Endothelial cell of umbilical vein (primary cell): ENCODE data around the gene HIGD1A. TPM values are rescaled to one million over a fixed set of nuclear protein-coding genes. Genes with fewer than 3 reads are reported as not detected.

Source experiments
- BruUV-seq: library from RNA; stranded (reverse); fragments of 400-500 nt; replicated peaks from 2 replicates; lab custom pipeline; 2021; lab: Mats Ljungman, UMichigan
- CTCF ChIA-PET: fragments of 300-600, 350-600 bp; sonication (Branson Sonifier 250); formaldehyde crosslinking; loops from one replicate; lab custom pipeline; 2021; ENCODE audit warnings: antibody characterized with exemption, inconsistent platforms; lab: Charles Lee
- POLR2A ChIA-PET: fragments of 300-600, 350-600 bp; sonication (Branson Sonifier 250); formaldehyde crosslinking; loops from one replicate; lab custom pipeline; 2021; ENCODE audit warnings: antibody characterized with exemption, inconsistent platforms; lab: Charles Lee
- DNase-seq: peaks from one replicate; pipeline ENCODE4 v3.0.0-alpha.2; 2011; ENCODE audit warnings: low read depth, low spot score
- FAIRE-seq: peaks from 2 replicates; lab custom pipeline; 2011; peaks lifted over from hg19 to GRCh38; lab: Jason Lieb, UNC
- H2AFZ ChIP-seq: 2 replicates; pipeline ENCODE4 v1.6.0; 2012; ENCODE audit warnings: low read depth, low read length, control low read depth, inconsistent platforms
- H3K27ac ChIP-seq: 2 replicates; pipeline ENCODE4 v1.5.1; 2011; ENCODE audit warnings: low read depth, mild to moderate bottlenecking, control low read depth, low read length, moderate library complexity; ENCODE audit not compliant: insufficient read depth
- H3K27me3 ChIP-seq, 2 experiments: 2 replicates each; pipeline versions ENCODE4 v1.6.0 to v1.6.1; 2011; ENCODE audit warnings: low read length in 2 of 2, mixed read lengths in 1 of 2; ENCODE audit not compliant: control insufficient read depth in 2 of 2, insufficient read depth in 2 of 2
- H3K36me3 ChIP-seq, 2 experiments: 2 replicates in 1 of 2; 3 replicates in 1 of 2; pipeline ENCODE4 v1.5.1; 2011; ENCODE audit warnings: low read length in 2 of 2, mild to moderate bottlenecking in 1 of 2, moderate library complexity in 1 of 2; ENCODE audit not compliant: control insufficient read depth in 2 of 2, insufficient read depth in 2 of 2; ENCODE audit errors: extremely low read depth in 1 of 2
- H3K4me1 ChIP-seq: 3 replicates; pipeline ENCODE4 v1.5.1; 2011; ENCODE audit warnings: mild to moderate bottlenecking, low read length; ENCODE audit not compliant: control insufficient read depth, insufficient read depth; ENCODE audit errors: extremely low read depth
- H3K4me2 ChIP-seq: 2 replicates; pipeline ENCODE4 v1.6.1; 2011; ENCODE audit warnings: low read length, control low read depth, mixed read lengths; ENCODE audit not compliant: insufficient read depth
- H3K4me3 ChIP-seq, 3 experiments: fragments of 200-600 bp in 1 of 3; sonication (generic), shearing (Covaris generic) in 1 of 3; replicated peaks in 1 of 3; 2 replicates each; pipeline ENCODE4 v1.5.1; 2011 to 2016; ENCODE audit warnings: control low read depth in 3 of 3, low read length in 3 of 3, mild to moderate bottlenecking in 2 of 3, inconsistent platforms in 1 of 3, low read depth in 1 of 3, moderate library complexity in 1 of 3; ENCODE audit not compliant: insufficient read depth in 1 of 3
- H3K79me2 ChIP-seq: 2 replicates; pipeline ENCODE4 v1.6.0; 2012; ENCODE audit warnings: low read length, inconsistent platforms; ENCODE audit not compliant: control insufficient read depth, insufficient read depth
- H3K9ac ChIP-seq: replicated peaks from 2 replicates; pipeline ENCODE3; 2011; ENCODE audit warnings: low read length, control low read depth; ENCODE audit not compliant: insufficient read depth; ENCODE audit errors: extremely low read depth
- H3K9me1 ChIP-seq: replicated peaks from 3 replicates; pipeline ENCODE4 v1.6.0; 2011; ENCODE audit warnings: mild to moderate bottlenecking, low read length; ENCODE audit not compliant: control insufficient read depth, insufficient read depth; ENCODE audit errors: extremely low read depth
- H3K9me3 ChIP-seq: replicated peaks from 2 replicates; pipeline ENCODE4 v1.5.1; 2012; ENCODE audit warnings: low read length, inconsistent platforms; ENCODE audit not compliant: control insufficient read depth, insufficient read depth
- H4K20me1 ChIP-seq: replicated peaks from 2 replicates; pipeline ENCODE3; 2011; ENCODE audit warnings: mild to moderate bottlenecking, low read length; ENCODE audit not compliant: control insufficient read depth, insufficient read depth; ENCODE audit errors: extremely low read depth
- CTCF ChIP-seq, 2 donors: IDR thresholded peaks; 1 replicate in 1 of 2; 2 replicates in 1 of 2; pipeline ENCODE4 v1.5.1; 2011; ENCODE audit warnings: low read length in 2 of 2, mild to moderate bottlenecking in 2 of 2, moderate library complexity in 2 of 2, control low read depth in 1 of 2, inconsistent platforms in 1 of 2, low read depth in 1 of 2; ENCODE audit not compliant: insufficient read depth in 1 of 2; ENCODE audit errors: extremely low read depth in 1 of 2
- EZH2 ChIP-seq: IDR thresholded peaks from 2 replicates; pipeline ENCODE4 v1.6.1; 2012; ENCODE audit warnings: borderline replicate concordance, low read depth, mild to moderate bottlenecking, moderate library complexity, low read length, inconsistent platforms; ENCODE audit not compliant: severe bottlenecking
- FOS ChIP-seq: IDR thresholded peaks from 2 replicates; pipeline ENCODE4 v1.6.1; 2011; ENCODE audit warnings: mild to moderate bottlenecking, low read length, moderate library complexity, borderline replicate concordance; ENCODE audit not compliant: insufficient read depth
- GATA2 ChIP-seq: IDR thresholded peaks from 2 replicates; pipeline ENCODE4 v1.7.0; 2011; ENCODE audit warnings: low read depth, mild to moderate bottlenecking, moderate library complexity, mixed read lengths, low read length; ENCODE audit not compliant: insufficient read length, insufficient read depth
- JUN ChIP-seq: IDR thresholded peaks from 2 replicates; pipeline ENCODE4 v1.6.1; 2011; ENCODE audit warnings: borderline replicate concordance, low read depth; ENCODE audit not compliant: insufficient read length, insufficient read depth
- MAX ChIP-seq: IDR thresholded peaks from 2 replicates; pipeline ENCODE4 v1.6.1; 2011; ENCODE audit not compliant: insufficient read depth, insufficient read length
- MYC ChIP-seq: IDR thresholded peaks from one replicate; pipeline ENCODE4 v1.6.1; 2011; ENCODE audit warnings: mild to moderate bottlenecking, low read depth, low read length
- POLR2A ChIP-seq: IDR thresholded peaks from 2 replicates; pipeline ENCODE4 v1.6.1; 2012; ENCODE audit warnings: low read depth, mild to moderate bottlenecking, control low read depth, low read length
- POLR2AphosphoS5 ChIP-seq: IDR thresholded peaks from 2 replicates; pipeline ENCODE4 v1.6.1; 2012; ENCODE audit warnings: low read depth, mild to moderate bottlenecking, control low read depth, low read length, moderate library complexity; ENCODE audit not compliant: insufficient read depth
- dilution Hi-C: fragments of 300-500 bp; cut with MboI; formaldehyde crosslinking; loops from one replicate; pipeline ENCODE4 v1.15.0; 2019; ENCODE audit warnings: low sequenced_read_pairs; ENCODE audit not compliant: extremely low pct_ligation_motif_present
- intact Hi-C: fragments of 100-400 bp; cut with micrococcal nuclease; formaldehyde crosslinking; loops from one replicate; pipeline ENCODE4 v1.10.0; 2022
- polyA plus RNA-seq, 4 experiments: library from polyadenylated mRNA; depleted of rRNA in 3 of 4; stranded (reverse) in 3 of 4; unstranded in 1 of 4; fragments of >200 nt; gene quantifications; 2 replicates each; pipeline versions ENCODE4 v1.2.1 to v1.2.3, GENCODE V29; 2011 to 2012; ENCODE audit warnings: missing spikeins in 1 of 4
- total RNA-seq: library from RNA; stranded (reverse); gene quantifications from 2 replicates; pipeline ENCODE4 v1.2.3, GENCODE V29; 2021

HIGD1A gene
- total and polyA plus RNA-seq, 2 donors (not counting 3 experiments of a cell fraction or from before 2014, with no cell fraction given): 59.5 to 68.9 TPM

- H3K79me2 ChIP-seq: no peaks in the 10 kb centered on the region
- no peak overlapping the region for H3K4me2 ChIP-seq
- ChIA-PET POLR2A (no interaction called here), CTCF (no interaction called here)
- dilution Hi-C loops: no loop called here
- no peaks in the 10 kb centered on the region for H3K9me1 ChIP-seq
- no peaks in the 10 kb centered on the region for H3K36me3 ChIP-seq
- no peak overlapping the region for H3K4me3 ChIP-seq
- H3K9ac ChIP-seq: no peak overlapping the region
- H3K4me1 ChIP-seq: no peaks in the 10 kb centered on the region
- BruUV-seq: no TSS peak
- intact Hi-C loops: no loop called here
- DNase-seq (no peak), FAIRE-seq (no peak)
- H3K27me3 ChIP-seq: peaks cover 2 to 10% of the 10 kb centered on the region in 2 experiments
- no peaks in the 10 kb centered on the region for H4K20me1 ChIP-seq
- no peaks in the 10 kb centered on the region for H3K9me3 ChIP-seq
- no peak overlapping the region for H2AFZ ChIP-seq
- TF ChIP-seq MYC (no peak), POLR2A (no peak), MAX (no peak)
- no peak overlapping the region for H3K27ac ChIP-seq
Observed at GRCh38 chr3:42844815-42845214, 40.5 kb upstream of the HIGD1A start.

GRCh38 chr3:42844412-42844713 is 40.1 kb upstream of the HIGD1A start:
- Histone ChIP-seq H3K4me1 (no peaks in the 10 kb centered on the region), H3K9ac (no peak overlapping the region), H3K9me3 (no peaks in the 10 kb centered on the region), H3K36me3 (no peaks in the 10 kb centered on the region), H2AFZ (no peak overlapping the region), H3K27ac (no peak overlapping the region), H3K27me3 (peaks cover 2 to 10% of the 10 kb centered on the region in 2 experiments), H3K4me2 (no peak overlapping the region), H3K79me2 (no peaks in the 10 kb centered on the region), H4K20me1 (no peaks in the 10 kb centered on the region), H3K9me1 (no peaks in the 10 kb centered on the region), H3K4me3 (no peak overlapping the region)
- no peak for DNase-seq
- intact Hi-C loops (no loop called here), dilution Hi-C loops (no loop called here)
- no TSS peak for BruUV-seq
- no peak for TF ChIP-seq POLR2A
- no peak for TF ChIP-seq EZH2
- TF ChIP-seq GATA2: no peak
- no peak for TF ChIP-seq JUN
- TF ChIP-seq FOS: no peak
- no peak for TF ChIP-seq MAX
- no peak for TF ChIP-seq POLR2AphosphoS5
- no peak for TF ChIP-seq CTCF (IDR thresholded peaks at IDR 0.05; ENCODE audit: extremely low read depth in 1 of 2, insufficient read depth in 1 of 2, low read depth in 1 of 2, low read length in 2 of 2)
- POLR2A ChIA-PET: no interaction called here
- no peak for FAIRE-seq
- CTCF ChIA-PET: no interaction called here
